GM12872 (cell line): Measurements from ENCODE around the gene CDKL5.

Source experiments
- TF ChIP-seq, protein P1 (sequence below): IDR thresholded peaks from 3 replicates; pipeline ENCODE4 v1.5.1; 2011; ENCODE audit warnings: low read depth, mild to moderate bottlenecking, low read length, moderate library complexity; ENCODE audit not compliant: insufficient read depth

Gene CDKL5

GRCh38 chrX:18461431-18461830, 36.0 kb downstream of the CDKL5 start:
- TF ChIP-seq, protein P1, sequence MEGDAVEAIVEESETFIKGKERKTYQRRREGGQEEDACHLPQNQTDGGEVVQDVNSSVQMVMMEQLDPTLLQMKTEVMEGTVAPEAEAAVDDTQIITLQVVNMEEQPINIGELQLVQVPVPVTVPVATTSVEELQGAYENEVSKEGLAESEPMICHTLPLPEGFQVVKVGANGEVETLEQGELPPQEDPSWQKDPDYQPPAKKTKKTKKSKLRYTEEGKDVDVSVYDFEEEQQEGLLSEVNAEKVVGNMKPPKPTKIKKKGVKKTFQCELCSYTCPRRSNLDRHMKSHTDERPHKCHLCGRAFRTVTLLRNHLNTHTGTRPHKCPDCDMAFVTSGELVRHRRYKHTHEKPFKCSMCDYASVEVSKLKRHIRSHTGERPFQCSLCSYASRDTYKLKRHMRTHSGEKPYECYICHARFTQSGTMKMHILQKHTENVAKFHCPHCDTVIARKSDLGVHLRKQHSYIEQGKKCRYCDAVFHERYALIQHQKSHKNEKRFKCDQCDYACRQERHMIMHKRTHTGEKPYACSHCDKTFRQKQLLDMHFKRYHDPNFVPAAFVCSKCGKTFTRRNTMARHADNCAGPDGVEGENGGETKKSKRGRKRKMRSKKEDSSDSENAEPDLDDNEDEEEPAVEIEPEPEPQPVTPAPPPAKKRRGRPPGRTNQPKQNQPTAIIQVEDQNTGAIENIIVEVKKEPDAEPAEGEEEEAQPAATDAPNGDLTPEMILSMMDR: no peak

- TF ChIP-seq, protein P1: no peak
These were observed 39.1 kb downstream of the CDKL5 start for GRCh38 chrX:18464499-18464898.

- TF ChIP-seq, protein P1: no peak
These were observed 39.6 kb downstream of the CDKL5 start for GRCh38 chrX:18465051-18465450.

GRCh38 chrX:18468599-18468998, 43.2 kb downstream of the CDKL5 start:
- TF ChIP-seq, protein P1: no peak

- TF ChIP-seq, protein P1: no peak
These were observed 45.9 kb downstream of the CDKL5 start for GRCh38 chrX:18471296-18471695.

DNA sequence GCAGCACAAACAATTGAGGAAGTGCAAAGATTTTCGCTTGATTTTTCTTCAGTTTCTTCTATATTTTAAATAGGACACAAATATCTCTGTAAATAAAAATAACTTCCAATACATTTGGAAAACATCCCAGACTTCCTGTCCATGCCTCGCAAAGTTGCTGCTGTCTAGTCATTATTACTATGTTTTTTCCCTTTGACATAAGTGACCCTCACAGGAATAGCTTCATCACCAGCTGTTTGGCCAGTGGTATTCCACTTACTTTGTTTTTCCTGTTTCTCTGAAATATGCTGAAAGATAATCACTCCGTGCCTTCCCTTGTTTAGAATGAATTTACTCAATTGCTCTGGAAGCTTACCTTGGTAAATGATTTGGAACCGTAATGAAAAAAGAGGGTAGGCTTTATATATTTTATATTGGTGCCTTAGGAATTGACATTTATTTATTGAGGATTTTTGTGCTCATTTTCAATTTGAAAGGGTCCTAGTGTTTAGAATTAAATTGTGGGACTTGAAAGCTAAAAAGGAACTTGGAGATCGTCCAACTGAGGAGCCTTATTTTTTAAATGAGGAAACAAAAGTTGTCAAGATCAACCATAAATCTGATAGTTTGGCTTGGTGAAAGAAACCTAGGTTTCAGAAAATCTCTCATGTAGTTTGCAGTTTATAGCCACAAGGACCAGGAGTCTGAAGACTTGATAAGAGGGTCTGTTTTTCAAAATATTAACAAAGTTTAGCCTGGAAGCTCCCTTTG, 65.6 kb downstream of the CDKL5 start:
- TF ChIP-seq, protein P1: no peak

DNA sequence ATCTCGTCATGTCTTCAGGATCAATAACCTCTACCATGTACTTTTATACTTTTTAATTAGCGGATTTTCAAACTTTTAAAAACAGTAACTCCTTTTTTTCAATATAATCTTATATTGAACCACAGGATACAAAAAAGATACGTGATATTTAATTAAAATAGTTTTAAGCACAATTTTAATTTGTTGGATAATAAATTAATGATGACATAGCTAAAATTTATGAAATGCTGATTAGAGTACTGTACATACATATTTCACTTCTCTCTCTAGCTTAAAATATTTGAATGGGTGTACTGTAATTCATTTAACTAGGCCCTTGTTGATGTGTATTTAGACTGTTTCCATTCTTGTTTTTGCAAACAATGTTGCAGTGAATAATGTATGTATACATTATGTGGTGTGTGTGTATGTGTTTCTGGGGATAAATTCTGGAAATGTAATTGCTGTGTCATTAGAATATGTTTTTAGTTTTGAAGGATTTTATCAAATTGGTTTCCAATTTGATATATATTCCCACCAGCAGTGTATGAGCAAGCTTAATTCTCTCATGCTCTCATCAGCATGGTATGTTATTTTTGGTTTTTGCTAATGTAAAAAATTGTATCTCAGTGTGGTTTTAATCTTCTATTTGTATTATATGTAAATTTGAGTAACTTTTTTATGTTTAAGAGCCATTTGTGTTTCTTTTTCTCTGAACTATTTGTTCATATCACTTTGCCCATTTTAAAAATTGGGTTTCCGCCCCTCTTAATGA, 66.4 kb downstream of the CDKL5 start:
- TF ChIP-seq, protein P1: no peak
